Coronary artery (tissue), 2 donors: ENCODE data around the gene GAL3ST1.

Experiments used
- DNase-seq: peaks from one replicate; pipeline ENCODE4 v3.0.0-alpha.2; 2017; ENCODE audit warnings: low spot score
- H3K27ac ChIP-seq, 2 donors: fragments of 200-600 bp; sonication (generic); one replicate each; pipeline ENCODE4 v1.5.1; 2016 to 2019
- H3K4me3 ChIP-seq: fragments of 200-600 bp; sonication (generic); 2 replicates; pipeline ENCODE4 v1.5.1; 2016; ENCODE audit warnings: mild to moderate bottlenecking, moderate library complexity
- TF ChIP-seq, protein P1 (sequence below): fragments of 200-600 bp; sonication (generic); IDR thresholded peaks from one replicate; pipeline ENCODE4 v1.5.1; 2019; ENCODE audit warnings: antibody characterized with exemption

GAL3ST1 gene

DNA sequence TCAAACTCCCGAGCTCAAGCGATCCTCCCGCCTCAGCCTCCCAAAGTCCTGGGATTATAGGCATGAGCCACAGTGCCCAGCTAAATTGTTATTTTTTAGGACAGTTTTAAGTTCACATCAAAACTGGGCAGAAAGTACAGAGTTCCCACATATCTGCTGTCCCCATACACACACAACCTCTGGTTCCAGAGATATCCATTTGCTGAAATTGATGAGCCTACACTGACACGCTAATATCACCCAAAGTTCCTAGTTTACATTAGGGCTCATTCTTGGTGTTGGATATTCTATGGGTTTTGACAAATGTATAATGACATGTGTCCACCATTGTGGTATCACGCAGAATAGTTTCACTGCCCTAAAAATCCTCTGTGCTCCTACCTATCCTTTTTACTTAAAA is 66.2 kb downstream of the GAL3ST1 start:
- TF ChIP-seq, protein P1, sequence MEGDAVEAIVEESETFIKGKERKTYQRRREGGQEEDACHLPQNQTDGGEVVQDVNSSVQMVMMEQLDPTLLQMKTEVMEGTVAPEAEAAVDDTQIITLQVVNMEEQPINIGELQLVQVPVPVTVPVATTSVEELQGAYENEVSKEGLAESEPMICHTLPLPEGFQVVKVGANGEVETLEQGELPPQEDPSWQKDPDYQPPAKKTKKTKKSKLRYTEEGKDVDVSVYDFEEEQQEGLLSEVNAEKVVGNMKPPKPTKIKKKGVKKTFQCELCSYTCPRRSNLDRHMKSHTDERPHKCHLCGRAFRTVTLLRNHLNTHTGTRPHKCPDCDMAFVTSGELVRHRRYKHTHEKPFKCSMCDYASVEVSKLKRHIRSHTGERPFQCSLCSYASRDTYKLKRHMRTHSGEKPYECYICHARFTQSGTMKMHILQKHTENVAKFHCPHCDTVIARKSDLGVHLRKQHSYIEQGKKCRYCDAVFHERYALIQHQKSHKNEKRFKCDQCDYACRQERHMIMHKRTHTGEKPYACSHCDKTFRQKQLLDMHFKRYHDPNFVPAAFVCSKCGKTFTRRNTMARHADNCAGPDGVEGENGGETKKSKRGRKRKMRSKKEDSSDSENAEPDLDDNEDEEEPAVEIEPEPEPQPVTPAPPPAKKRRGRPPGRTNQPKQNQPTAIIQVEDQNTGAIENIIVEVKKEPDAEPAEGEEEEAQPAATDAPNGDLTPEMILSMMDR, result no peak
- DNase-seq, result no peak
- Histone ChIP-seq H3K27ac (no peak overlapping the region), H3K4me3 (no peak overlapping the region)

DNA sequence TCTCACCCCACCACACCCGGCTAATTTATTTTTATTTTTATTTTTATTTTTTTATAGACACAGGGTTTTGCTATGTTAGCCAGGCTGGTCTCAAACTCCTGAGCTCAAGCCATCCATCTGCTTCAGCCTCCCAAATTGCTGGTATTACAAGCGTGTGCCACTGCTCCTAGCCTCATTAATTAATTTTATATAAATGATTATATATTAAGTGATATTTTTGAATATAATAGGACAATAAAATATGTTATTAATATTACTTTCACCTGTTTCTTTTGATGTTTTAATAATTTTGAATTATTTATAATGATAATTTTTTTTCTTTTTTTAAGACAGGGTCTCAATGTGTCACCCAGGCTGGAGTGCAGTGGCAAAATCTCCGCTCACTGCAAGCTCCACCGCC is 66.8 kb downstream of the GAL3ST1 start:
- no peak for DNase-seq
- Histone ChIP-seq H3K27ac (no peak overlapping the region), H3K4me3 (no peak overlapping the region)
- TF ChIP-seq, protein P1, result no peak

DNA sequence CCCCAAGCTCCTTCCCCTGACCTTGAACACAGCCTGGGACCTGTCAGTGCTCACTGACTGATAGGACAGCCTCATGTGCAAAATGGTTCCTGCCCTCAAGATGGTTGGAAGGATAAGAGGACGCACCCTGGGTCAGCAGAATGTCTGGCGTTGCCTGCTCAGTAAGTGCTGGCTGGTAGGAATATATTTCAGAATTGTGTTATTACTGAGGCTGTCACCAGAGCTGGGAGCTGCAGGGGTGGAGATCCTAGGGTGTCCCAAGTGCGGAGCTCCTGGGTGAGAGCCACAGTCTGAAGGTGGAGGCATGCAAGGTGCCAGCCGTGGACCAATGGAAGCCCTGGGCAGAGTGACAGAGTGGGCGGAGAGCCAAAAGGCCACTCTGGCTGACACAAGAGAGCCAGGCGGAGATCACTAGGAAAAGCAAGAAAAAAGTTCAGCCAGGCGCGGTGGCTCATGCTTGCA is 67.9 kb downstream of the GAL3ST1 start:
- H3K4me3 ChIP-seq, result no peak overlapping the region
- no peak for DNase-seq
- TF ChIP-seq, protein P1, result no peak
- H3K27ac ChIP-seq, result no peak overlapping the region
